GM23338 (cell line): ENCODE measurements around the gene MAD1L1.

Source experiments
- EZH2 ChIP-seq: fragments of 200-600 bp; sonication (generic); IDR thresholded peaks from one replicate; pipeline ENCODE4 v1.8.0; 2017; ENCODE audit warnings: antibody characterized with exemption, mild to moderate bottlenecking, low read depth; ENCODE audit not compliant: unreplicated experiment
- EZH2phosphoT487 ChIP-seq: fragments of 200-600 bp; sonication (generic); IDR thresholded peaks from one replicate; pipeline ENCODE4 v1.8.1; 2018; ENCODE audit warnings: antibody characterized with exemption; ENCODE audit not compliant: unreplicated experiment
- JUNB ChIP-seq: IDR thresholded peaks from one replicate; pipeline ENCODE4 v1.6.1; 2016; ENCODE audit warnings: antibody characterized with exemption; ENCODE audit not compliant: unreplicated experiment
- POLR2AphosphoS5 ChIP-seq: IDR thresholded peaks from 2 replicates; pipeline ENCODE4 v1.6.1; 2016; ENCODE audit warnings: antibody characterized with exemption, low read depth
- STAT1 ChIP-seq: IDR thresholded peaks from one replicate; pipeline ENCODE4 v1.6.1; 2016; ENCODE audit warnings: antibody characterized with exemption; ENCODE audit not compliant: unreplicated experiment
- ZNF114 ChIP-seq: fragments of 250-450 bp; sonication (Bioruptor Pico); IDR thresholded peaks from 2 replicates; pipeline ENCODE4 v1.5.0; 2020; ENCODE audit warnings: mild to moderate bottlenecking, moderate library complexity
- ZNF331 ChIP-seq: fragments of 250-450 bp; sonication (Bioruptor Pico); IDR thresholded peaks from 2 replicates; pipeline ENCODE4 v1.5.0; 2020; ENCODE audit warnings: low read depth, mild to moderate bottlenecking, moderate library complexity
- TF ChIP-seq, protein P1 (sequence below), 2 experiments: fragments of 200-600 bp in 1 of 2; sonication (generic) in 1 of 2; conservative IDR thresholded peaks; 2 replicates each; pipeline versions ENCODE4 v1.5.1 to v1.6.1; 2016 to 2017; ENCODE audit warnings: antibody characterized with exemption in 2 of 2, low read depth in 2 of 2, mild to moderate bottlenecking in 2 of 2, moderate library complexity in 1 of 2

DNA sequence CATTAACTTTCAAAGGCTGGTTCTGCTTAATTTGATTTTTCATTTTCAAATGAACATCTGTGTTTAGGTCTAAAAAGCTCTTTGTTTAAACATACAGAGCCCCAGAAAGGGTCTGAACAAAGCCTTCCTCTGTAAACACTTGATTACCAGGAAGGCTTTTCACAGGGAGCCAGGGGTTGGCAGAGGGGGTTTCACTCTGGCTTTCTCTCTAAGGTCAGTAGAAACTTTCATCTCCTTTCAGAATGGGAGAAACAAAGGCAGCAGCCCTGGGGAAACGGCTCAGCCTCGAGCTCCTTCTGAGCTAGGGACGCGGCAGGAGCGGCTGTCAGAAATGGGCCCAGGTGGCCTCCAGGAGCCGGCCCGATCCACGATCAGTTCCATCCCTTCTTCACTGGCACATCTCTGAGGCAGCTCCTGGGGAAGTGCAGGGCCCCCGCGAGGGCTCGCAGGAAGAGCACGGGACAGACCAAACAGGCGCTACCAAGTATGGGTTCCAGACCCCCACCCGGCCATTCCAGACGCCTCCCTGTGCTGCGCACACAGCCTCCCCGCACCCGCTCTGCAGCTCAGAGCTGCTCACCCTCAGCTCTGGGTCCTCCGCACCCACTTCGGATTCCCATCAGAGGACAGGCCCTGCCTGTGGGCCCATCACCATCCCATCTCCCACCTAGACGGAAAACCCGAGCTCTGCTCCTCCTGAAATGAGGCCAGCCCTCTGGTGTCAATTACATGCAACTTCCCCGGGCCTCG is 124.1 kb downstream of the MAD1L1 start:
- TF ChIP-seq POLR2AphosphoS5 (no peak), EZH2 (no peak), EZH2phosphoT487 (no peak), JUNB (no peak), ZNF114 (CRISPR knock-in tag) (no peak), STAT1 (no peak), ZNF331 (CRISPR knock-in tag) (no peak)
- TF ChIP-seq, protein P1, sequence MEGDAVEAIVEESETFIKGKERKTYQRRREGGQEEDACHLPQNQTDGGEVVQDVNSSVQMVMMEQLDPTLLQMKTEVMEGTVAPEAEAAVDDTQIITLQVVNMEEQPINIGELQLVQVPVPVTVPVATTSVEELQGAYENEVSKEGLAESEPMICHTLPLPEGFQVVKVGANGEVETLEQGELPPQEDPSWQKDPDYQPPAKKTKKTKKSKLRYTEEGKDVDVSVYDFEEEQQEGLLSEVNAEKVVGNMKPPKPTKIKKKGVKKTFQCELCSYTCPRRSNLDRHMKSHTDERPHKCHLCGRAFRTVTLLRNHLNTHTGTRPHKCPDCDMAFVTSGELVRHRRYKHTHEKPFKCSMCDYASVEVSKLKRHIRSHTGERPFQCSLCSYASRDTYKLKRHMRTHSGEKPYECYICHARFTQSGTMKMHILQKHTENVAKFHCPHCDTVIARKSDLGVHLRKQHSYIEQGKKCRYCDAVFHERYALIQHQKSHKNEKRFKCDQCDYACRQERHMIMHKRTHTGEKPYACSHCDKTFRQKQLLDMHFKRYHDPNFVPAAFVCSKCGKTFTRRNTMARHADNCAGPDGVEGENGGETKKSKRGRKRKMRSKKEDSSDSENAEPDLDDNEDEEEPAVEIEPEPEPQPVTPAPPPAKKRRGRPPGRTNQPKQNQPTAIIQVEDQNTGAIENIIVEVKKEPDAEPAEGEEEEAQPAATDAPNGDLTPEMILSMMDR (conservative IDR thresholded peaks at IDR 0.05; ENCODE audit: low read depth in 2 of 2): no peak
